AG08395 (cell line): ENCODE measurements around the gene G0S2.

Experiments used
- DNase-seq: peaks from one replicate; pipeline ENCODE4 v3.0.0; 2012; ENCODE audit warnings: mixed read lengths, low spot score

The G0S2 gene

DNA sequence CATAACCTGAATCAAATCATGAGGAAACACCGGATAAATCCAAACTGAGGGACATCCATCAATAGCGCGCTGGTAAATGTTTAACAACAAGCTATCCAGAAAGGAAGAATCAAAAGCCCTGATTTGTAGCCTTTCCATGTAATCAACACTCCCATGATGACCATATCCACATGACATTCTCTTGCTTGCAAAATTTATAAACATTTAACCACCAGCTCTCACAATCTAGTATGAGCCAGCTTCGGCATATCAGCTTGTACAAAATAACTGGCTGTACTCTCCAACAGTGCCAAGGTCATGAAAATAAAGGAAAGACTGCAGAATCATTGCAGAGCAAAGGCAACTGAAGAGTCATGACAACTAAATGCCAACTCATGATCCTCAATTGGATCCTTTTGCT lies 45.1 kb downstream of the G0S2 start:
- DNase-seq = no peak

DNA sequence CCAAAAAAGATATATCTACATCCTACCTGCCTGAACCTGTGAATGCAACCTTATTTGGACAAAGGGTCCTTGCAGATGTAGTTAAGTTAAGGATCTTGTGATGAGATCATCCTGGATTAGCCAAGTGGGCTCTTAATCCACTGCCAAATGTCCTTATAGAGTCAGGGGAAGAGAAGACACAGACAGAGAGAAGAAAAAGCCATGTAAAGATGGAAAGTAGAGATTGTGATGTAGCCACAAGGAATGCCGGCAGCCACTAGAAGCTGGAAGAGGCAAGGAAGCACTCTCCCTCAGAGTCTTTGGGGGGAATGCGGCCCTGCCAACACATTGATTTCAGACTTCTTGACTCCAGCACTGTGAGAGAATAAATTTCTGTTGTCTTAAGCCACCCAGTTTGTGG lies 45.6 kb downstream of the G0S2 start:
- DNase-seq = no peak

DNA sequence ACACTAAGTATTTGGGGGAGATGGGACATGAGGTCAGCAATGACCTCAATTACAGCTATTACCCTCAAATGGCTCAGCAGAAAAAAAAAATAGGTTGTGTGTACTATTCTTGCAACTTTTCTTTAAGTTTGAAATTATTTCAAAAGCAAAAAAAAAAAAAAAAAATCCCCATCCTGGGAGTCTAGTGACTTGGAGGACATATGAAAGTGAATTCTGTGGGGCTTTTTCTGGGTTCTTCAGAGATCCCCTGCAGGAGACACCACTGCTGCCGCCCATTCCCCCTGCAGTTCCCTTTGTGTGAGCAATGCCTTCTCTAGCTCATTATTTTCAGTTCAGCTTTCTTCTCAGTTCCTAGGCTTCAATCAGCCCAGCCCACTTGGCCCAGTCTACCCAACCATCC lies 46.1 kb downstream of the G0S2 start:
- no peak for DNase-seq

DNA sequence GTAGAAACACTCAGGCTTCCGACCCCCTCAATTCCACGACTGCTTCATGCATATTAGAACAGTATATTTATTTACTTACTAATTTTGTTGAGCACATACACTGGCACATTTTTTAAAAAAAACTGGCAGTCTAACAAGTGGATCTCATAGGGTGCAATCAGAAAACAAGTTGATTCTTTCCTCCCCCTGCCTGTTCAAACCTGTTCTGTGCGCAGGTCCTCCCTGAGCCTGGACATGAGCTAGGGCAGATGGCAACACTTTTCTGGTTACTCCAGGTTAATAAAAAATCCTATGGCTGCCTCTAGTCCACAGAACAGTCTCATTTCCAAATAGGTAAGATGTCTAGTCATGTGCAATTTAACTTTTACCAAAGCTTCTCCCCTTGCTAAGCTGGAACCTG lies 48.1 kb downstream of the G0S2 start:
- DNase-seq = no peak

DNA sequence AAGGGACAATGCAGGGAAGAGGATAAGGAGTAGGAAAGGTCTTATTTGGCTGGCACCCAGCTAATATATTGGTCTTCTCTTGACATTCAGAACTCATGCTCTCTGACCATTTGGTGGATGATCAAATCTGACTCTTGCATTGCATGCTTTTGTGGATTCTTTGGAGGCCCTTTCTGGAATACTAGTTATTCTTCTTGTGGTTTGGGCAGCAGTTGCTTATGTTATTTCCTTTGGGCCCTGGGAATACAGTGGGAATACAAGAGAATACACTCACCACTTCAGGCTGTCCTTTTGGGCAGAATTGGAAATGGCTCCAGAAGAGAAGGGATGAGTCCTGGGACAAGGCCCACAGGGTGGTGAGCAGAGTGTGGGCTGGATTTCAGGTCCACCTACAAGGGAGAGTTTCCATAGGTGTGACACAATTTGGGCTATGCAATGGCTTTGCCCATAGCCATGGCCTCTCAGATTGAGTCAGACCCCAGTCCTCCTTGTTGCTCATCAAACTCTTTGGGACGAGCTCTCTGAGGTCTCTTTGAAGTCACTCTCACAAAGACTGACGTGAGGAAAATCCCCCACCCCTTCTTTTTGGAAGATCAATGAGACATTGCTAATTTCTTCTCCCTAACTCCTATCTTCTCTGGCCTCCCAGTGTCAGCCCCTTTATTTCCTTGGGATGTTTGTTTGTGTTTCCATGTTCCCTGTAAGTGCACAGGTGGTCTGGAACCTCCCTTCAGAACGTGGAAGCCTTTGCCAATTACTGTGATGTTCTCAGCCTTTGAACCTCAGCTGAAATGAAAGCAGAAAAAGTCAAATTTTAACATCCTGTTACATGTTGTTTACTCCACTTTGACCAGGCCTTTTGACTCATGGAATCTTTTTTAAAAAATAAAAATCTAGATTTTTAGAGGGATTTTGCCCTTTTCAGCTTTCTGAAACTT lies 48.8 kb downstream of the G0S2 start:
- DNase-seq = no peak
